Measurements from ENCODE around the gene PAWR.
"Not testable (repeated sequence)": the region's sequence is repeated elsewhere in the genome, so short reads cannot be mapped to it uniquely, and the experiment has no call there.

The PAWR gene

GRCh38 chr12:79585147-79585546 is 105.6 kb downstream of the PAWR start:
- DNase-seq, result no peak

GRCh38 chr12:79573820-79574219 is 116.9 kb downstream of the PAWR start:
- no peak for DNase-seq

DNA sequence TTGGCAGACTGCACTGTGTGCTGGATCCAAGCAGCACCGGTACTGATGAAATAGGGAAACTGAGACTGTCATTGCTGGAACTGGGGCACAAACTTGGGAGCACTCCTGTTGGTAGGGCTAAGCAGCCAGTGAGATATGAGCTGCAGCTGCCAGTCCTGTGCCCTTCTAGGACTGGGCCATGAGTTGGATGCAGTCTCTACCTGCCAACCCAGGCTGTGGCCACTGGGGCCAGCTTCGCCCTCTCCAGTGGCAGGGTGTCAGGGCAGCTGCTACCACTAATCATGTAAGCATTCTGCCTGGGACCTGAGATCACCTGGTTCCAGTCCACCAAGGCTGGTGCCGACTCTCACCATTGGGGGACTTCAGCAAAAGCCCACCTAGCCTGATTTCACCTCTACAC is 121.1 kb downstream of the PAWR start:
- DNase-seq, result no peak

GRCh38 chr12:79567175-79567563 is 123.6 kb downstream of the PAWR start:
- no peak for DNase-seq

DNA sequence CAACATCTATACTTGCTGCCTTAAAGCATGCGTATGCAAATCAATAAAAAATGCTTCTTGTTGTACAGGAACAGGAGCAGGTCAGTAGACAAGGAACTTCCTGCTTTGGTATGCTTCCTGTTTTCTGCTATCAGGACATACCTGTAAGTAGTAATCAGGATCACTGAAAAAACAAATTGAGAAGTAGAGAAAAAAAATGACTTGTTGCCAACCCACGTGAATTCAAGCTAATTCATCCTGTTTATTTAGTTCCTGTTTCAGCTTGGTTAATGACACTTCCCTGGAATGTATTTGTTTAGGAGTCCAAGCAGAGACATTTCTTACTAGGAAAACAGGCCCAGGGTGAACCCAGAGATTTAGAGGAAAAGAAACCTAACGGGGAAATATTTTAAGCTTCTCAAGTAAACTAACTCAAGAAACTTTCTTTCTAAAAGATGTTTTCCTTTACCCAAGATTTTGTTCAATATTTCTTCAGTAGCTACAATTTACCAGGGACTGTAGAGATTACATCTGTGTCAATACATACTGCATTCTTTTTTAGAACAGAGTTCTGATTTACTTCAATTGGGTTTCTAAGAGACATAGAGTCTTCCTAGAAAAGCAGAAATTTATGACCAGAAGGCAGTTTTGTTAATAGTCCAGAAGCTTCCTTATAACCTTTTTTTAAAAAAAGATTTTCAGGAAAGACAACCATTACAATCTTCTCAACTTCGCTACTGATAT is 124.2 kb downstream of the PAWR start:
- DNase-seq, result no peak

GRCh38 chr12:79564727-79565350 is 125.9 kb downstream of the PAWR start:
- not testable (repeated sequence) for DNase-seq

DNA sequence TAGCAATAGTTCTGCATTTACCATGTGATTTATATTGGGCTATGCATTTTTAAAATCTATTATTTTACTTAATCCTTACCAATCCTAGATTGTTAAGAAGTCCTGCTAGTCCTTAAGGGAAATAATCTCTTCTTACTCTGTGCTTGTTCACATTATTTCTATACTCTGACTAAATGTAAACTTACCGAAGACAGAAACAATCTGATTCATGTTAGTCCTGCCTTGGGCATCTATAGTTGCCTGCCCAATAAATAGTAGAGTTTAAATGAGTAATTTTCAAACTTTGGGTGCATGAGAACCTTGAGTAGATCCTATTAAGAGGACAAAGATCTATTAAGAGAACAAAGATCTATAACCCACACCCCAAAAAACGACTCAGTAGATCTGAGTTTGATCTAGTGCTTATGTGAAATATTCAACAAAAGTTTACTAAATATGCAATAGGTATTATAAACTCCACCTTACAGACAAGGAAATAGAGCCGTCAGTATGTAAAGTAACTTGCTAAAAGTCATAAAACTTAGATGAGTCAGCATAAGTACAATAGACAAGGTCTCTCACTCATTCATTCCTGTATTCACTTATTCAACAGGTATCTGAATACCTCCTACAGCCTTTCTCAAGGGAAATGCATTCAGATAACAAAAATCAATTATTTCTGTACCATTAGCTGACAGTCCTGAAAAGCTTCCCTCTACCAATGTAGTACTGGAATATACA is 127.6 kb downstream of the PAWR start:
- no peak for DNase-seq

DNA sequence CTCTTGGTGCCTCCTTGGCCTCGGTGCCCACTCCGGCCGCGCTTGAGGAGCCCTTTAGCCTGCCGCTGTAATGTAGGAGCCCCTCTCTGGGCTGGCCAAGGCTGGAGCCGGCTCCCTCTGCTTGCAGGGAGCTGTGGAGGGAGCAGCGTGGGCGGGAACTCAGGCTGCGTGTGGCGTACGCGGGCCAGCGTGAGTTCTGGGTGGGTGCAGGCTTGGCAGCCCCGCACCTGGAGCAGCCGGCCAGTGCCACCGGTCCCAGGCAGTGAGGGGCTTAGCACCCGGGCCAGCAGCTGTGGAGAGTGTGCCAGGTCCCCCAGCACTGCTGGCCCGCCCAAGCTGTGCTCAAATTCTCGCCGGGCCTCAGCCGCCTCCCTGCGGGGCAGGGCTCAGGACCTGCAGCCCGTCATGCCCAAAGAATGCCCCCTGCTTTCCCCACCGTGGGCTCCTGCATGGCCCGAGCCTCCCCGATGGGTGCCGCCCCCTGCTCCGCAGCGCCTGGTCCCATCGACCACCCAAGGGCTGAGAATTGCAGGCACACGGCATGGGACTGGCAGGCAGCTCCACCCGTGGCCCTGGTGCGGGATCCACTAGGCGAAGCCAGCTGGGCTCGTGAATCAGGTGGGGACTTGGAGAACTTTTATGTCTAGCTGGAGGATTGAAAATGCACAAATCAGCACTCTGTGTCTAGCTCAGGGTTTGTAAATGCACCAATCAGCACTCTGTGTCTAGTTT is 129.2 kb downstream of the PAWR start:
- no peak for DNase-seq

DNA sequence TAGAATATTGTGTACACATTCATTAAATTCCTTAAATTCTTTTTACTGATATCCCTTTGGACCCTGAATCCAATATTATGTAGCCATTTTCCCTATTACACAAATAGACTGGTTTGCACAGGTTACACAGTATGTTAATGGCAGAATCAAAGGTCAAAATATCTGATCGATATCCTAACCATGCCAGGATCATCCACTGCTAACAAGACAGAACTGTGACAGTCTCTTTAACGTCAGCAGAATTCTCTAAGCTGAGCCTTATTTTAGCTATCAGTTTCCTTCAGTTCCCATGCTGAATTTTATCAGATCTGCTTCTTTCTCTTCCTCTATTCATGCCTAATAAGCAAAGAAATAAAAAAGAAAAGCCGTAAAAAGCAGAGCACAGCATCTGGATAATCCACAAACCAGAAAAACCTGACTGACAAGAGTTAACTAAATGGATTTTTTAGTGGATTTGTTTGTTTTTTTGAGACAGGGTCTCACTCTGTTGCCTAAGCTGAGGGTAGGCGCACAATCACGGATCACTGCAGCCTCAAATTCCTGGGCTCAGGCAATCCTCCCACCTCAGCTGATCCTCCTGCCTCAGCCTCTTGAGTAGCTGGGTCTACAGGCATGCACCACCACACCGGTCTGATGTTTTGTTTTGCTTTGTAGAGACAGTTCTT is 130.4 kb downstream of the PAWR start:
- no peak for DNase-seq

DNA sequence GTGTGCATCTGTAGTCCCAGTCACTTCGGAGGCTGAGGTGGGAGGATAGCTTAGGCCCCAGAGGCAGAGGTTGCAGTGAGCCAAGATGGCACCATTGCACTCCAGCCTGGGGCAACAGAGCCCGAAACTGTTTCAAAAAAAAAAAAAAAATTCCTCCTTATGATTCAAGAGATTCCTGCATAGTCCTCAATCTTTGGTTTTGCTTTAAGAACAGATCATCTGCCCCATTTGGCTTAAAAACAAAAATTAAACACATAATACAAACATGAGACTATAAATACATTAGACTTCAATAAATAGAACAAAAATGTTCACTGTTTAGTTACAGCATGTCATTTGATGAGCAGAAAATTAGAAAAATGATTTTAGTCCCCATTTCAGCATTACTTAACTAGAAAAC is 131.2 kb downstream of the PAWR start:
- no peak for DNase-seq

DNA sequence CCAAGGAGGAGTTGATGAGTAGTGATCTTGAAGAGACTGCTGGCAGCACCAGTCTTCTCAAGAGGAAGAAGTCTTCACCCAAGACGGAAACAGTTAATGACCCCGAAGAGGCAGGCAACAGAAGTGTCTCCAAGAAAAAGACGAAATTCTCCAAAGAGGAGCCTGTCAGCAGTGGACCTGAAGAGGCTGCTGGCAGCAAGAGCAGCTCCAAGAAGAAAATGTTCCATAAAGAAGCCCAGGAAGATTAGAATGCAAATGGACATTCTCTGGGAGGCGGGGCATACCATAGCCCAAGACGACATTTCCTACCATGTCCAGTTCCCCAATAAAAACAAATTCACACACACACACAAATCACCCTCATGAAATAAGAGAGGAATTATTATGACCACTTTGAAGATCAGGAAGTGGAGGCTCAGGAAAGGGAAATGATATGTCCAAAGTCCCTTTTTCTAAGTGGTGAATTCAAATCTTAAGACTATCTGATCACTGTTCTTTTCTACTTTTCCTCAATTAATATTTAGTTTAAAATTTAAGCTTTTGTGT is 131.8 kb downstream of the PAWR start:
- DNase-seq, result no peak

DNA sequence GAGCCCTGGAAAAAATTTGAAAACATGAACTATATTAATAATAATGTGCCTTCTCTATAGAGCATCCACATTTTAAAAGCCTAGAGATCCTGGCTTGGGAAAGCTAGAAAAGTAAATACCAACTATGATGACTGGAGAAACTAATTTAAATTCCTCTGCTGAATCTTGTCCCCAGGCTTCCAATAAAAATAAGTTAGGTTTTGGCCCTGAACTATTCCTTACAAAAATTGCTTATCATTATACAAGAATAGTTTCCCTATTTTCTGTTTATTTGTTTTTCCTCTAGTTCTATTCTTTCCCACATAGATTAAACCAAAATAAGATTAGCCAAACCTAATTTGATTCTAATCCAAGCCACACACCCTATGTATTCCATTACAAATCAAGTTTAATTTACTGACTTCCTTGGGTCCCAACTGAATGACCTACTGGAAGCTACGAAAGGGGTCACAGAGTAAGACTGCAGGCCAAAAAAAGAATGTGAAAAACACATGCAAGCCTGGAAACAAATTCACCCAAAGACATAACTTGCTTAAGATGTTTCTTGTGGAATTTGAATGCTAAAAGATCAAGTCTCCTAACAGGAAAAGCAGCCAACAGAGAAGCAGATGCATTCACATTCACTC is 133.0 kb downstream of the PAWR start:
- no peak for DNase-seq

GRCh38 chr12:79555028-79555925 is 135.5 kb downstream of the PAWR start:
- no peak for DNase-seq

DNA sequence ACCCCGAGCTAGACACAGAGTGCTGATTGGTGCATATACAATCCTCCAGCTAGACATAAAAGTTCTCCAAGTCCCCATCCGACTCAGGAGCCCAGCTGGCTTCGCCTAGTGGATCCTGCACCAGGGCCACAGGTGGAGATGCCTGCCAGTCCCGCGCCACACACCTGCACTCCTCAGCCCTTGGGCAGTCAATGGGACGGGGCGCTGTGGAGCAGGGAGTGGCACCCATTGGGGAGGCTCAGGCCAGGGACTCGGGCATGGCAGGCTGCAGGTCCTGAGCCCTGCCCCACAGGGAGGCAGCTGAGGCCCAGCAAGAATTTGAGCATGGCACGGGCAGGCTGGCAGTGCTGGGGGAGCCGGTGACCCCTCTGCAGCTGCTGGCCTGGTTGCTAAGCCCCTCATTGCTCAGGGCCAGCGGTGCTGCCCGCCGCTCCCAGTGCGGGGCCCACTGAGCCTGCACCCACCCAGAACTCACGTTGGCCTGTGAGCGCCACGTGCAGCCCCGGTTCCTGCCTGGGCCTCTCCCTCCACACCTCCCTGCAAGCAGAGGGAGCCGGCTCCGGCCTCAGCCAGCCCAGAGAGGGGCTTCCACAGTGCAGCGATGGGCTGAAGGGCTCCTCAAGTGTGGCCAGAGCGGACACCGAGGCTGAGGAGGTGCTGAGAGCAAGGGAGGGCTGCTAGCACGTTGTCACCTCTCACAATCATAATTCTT is 136.7 kb downstream of the PAWR start:
- no peak for DNase-seq

DNA sequence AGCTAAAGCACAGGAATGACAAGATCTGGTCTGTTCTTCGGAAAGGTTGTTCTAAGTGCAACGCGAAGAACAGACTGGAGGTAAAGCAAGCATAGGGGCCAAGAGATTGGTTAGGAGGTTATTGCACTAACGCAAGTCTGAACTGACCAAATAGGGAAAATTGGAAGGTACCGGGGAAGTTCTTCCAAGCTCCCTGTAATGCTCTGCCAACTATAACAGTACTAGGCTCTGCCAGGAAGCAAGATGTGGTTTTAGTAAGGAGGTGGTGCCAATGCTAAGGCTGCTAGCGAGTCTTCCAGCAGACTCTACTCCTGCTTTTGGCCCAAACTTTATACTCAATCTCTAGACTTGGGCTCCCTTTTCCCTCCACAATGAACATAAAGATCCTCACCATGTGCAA is 138.6 kb downstream of the PAWR start:
- no peak for DNase-seq

DNA sequence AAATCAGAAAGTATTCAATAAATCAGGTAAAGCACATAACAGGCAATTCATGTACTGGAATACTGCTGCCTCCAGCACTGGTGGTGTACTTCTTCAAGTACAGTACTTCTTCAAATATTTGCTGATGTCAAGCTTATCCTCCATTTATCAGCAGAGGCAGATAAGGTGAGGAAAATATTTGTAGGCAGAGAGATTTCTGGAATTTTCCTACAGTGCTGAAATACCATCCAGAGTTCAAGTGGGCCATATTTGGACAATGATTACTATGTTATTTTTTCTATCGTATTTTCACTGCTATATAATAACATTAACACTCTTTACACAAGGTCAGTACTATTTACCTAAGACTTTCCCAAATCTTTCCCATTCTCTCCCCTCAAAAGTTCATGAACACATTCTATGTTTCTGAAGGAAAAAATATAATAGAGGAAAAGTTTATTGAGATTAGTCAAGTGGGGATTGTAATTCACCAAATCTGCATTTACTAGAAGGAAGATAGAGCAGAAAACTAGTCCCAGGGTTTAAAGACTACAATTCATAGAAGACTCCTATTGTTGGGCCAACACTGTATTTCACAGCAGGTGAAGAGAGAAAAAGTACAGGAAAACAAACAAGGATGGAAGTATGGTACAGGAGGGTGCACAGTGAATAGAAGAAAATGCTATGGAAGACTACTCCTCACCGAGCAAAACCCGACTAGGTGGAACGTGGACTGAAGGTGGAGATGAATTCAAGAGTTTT is 141.1 kb downstream of the PAWR start:
- DNase-seq, result no peak

DNA sequence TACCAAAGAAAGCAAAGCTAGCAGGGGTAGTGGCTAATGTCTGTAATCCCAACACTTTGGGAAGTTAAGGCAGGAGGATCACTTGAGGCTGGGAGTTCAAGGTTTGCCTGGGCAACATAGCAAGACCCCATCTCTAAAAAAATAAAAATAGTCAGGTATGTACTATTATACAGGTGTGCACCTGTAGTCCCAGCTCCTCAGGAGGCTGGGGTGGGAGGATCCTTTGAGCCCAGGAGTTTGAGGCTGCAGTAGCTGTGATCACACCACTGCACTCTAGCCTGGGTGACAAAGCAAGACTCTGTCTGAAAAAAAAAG is 142.2 kb downstream of the PAWR start:
- DNase-seq, result no peak

DNA sequence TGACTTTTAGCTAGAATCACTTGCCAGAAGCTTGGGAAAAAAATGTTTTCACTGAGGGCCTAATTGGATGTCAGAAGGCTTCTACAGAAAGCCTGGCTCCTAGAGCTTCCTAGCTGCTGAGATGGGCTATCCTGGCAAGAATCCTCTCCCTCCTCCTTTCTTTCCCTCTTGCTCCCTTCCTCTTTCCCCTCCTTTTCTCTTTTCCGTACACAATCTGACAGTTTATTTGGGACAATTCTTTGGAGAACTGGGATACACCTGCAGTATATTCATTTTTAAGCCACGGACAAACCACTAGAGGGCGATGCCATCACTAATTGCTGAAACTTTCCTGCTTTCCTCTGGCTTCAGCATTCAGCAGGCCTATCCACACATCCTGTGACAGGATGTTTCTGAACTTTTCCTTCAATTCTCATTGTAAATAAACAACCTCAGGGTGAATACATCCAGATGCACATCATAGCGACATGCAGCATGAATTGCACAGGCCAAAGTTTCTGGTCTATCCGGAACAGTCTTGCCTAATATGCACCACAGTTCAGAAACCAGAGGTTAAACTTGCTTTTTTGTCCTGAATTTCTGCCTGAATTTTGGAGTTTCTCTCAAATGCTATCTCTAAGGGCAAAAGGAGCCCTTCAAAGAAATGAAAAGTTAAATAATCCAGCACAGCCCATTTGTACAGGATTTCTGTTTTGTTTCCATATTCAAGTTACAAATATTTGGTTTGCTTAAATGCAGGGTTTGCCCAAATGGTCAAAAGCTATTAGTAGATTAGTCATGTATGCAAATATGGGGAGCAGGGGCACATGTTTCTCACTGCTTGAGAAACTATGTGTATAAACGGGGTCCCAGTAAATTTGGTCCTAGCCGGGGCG is 142.8 kb downstream of the PAWR start:
- no peak for DNase-seq

Data from CD4-positive, alpha-beta T cell treated with Interferon gamma for 1 hour (primary cell).